ENCODE measurements around the gene CRISP3.
"Not testable (repeated sequence)": the region's sequence is repeated elsewhere in the genome, so short reads cannot be mapped to it uniquely, and the experiment has no call there.

CRISP3 gene

GRCh38 chr6:49744259-49744658 lies at the start of gene CRISP3:
Gene CRISP3, minus strand, starts transcription at chr6:49744388. Its CDS starts 21 bp downstream, at chr6:49744367.
- no peak for DNase-seq (ENCODE audit: low spot score)

GRCh38 chr6:49790341-49790740 lies 46.2 kb upstream of the CRISP3 start:
- DNase-seq (ENCODE audit: low spot score), result no peak

GRCh38 chr6:49787176-49787575 lies 43.0 kb upstream of the CRISP3 start, which contains the start of gene PGK2:
Gene PGK2, minus strand, starts transcription at chr6:49787285. Its CDS starts 98 bp downstream, at chr6:49787187.
- peak; percentile 33 for DNase-seq (ENCODE audit: low spot score)

- no peak for DNase-seq (ENCODE audit: low spot score)
Observed at GRCh38 chr6:49784272-49784671, 40.1 kb upstream of the CRISP3 start.

- no peak for DNase-seq (ENCODE audit: low spot score)
Observed at GRCh38 chr6:49782725-49783124, 38.5 kb upstream of the CRISP3 start.

DNA sequence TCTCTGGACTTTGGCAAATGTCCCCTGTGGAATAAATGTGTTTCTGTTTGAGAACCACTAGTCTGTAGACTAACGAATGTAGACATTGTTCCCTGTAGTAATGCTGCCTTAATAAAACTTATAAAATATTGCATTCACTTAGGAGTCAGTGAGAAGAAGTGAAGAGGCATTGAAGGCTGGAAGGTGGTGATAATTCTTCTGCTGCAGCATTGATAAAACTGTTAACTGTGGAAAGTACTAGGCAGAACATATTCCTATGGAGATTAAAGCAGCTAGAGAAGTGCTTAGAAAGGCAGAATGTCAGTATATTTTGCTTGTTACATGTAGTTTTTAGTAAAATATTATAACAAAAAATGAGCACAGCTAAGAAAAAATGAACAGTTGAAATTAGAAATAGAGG lies 38.1 kb upstream of the CRISP3 start:
- no peak for DNase-seq (ENCODE audit: low spot score)

- DNase-seq (ENCODE audit: low spot score), result no peak
Observed at GRCh38 chr6:49776444-49776843, 32.3 kb upstream of the CRISP3 start.

- no peak for DNase-seq (ENCODE audit: low spot score)
Observed at GRCh38 chr6:49775043-49775442, 30.9 kb upstream of the CRISP3 start.

GRCh38 chr6:49772285-49772684 lies 28.1 kb upstream of the CRISP3 start:
- DNase-seq (ENCODE audit: low spot score), result no peak

DNA sequence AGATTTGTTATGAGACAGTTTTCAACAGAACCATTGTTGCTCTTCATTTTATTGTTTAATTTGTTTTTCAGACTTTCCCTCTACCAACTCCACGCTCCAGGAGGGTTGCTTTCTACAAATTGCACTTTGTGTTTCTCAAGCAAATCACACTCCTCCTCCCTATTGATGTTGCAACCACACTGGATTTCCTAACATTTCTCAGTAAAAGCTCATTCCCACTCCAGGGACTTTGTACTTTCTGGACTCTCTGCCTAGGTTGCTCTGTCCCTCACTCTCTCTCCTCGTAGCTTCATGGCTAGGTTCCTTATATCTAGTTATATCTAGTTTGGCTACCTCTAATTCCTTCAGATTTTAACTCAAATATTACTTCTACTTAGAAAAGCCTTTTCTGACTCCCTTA lies 22.6 kb upstream of the CRISP3 start:
- DNase-seq (ENCODE audit: low spot score), result no peak

GRCh38 chr6:49764571-49765236 lies 20.5 kb upstream of the CRISP3 start:
- no peak for DNase-seq (ENCODE audit: low spot score)

DNA sequence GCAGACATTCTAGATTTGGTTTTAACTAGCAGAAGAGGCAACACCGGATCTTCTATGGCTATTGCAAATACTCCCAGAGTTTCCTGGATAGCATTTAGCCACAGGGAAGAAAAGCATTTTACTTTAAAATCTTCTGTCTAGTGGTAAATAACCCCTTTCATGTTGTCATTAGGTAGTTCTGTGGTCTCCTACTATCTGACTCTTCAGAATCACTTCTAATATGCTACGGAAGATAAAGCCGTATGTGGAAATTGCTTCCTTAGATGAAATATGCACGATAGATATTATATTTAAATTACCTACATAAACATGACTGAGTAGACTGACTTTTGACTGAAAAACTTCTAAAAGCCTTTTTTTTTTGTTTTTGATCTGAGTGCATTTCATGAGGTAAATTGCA lies 759 bp downstream of the CRISP3 start:
- DNase-seq (ENCODE audit: low spot score), result no peak

DNA sequence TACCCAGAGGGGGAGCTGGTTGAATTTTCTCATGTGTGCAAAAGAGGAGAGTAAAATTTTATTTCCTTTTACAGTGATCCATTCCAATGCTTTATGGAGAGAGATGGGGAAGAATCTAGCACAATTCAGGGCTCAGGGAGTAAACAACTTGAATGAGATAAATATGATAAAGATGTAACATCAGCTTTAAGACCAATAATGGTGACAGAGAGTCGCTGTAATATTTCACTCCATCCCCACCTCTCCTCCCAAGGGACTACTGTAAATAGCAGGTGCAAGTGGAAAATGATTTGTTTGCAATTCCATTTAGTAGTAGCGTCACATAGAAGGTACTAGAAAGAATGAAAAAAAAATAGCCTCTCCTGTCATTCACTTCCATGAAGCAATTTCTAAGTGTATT lies 4.8 kb downstream of the CRISP3 start:
- DNase-seq (ENCODE audit: low spot score), result no peak

DNA sequence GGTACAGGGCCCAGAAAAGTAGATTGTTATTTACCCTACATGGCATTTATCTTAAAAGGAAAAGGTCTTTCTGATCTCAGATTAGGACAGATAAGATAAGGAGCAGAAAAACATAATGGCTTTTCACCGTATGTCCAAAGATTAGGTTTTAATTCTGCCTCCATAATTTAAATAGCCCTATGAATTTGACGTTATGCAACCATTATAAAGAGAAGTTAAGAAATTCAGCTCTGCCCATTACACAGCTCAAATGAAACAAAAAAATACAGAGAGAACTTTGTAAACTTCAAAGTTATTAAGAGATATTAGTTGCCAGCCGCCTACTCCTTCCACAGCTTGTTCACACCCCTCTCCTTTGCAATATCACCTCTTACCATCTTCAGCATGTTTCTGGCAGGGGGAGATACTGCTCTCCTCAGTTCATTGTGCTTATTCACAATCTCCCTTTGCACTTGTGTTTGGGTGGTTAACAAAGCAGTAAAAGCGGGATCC lies 8.1 kb downstream of the CRISP3 start:
- DNase-seq (ENCODE audit: low spot score), result no peak

GRCh38 chr6:49733680-49734079 lies 10.5 kb downstream of the CRISP3 start:
- no peak for DNase-seq (ENCODE audit: low spot score)

DNA sequence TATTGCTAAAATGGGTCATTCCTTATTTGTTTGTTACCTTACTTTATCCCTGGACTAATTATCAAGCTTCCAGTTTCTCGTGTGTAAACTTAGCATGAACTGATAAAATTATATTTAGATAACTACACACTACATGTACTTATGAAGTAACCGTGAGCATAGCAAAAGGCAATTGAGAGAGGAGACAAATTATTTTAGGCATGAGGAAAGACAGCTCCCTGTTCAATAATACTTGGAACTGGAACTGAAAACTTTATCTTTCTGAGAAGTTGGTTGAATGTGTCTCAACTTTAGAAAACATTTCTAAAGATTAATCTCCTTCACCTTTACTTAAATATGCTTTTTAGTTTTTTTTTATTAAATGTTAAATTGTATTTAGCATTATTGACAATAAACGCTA lies 11.4 kb downstream of the CRISP3 start:
- no peak for DNase-seq (ENCODE audit: low spot score)

GRCh38 chr6:49730251-49730650 lies 13.9 kb downstream of the CRISP3 start:
- no peak for DNase-seq (ENCODE audit: low spot score)

GRCh38 chr6:49723917-49724316 lies 20.3 kb downstream of the CRISP3 start:
- not testable (repeated sequence) for DNase-seq (ENCODE audit: low spot score)

DNA sequence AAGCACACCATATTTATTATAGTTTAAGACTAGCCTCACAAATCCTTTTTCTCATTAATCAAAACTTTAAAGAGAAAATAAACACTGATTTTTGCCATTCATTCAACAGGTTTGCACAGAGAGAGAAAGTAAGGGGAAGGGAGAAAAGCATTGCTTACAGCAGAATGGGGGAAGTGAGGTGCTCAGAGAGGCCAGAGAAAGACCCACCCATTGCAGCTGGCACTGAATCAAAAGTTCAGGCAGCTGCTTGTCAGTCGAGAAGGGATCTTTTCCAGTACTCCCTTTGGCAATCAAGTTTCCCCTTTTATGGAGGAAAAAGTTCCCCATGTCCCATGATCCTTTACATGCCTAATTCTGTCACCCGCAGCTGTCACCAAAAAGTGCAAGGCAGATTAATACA lies 22.9 kb downstream of the CRISP3 start:
- no peak for DNase-seq (ENCODE audit: low spot score)

- no peak for DNase-seq (ENCODE audit: low spot score)
Observed at GRCh38 chr6:49720372-49720771, 23.8 kb downstream of the CRISP3 start.

- DNase-seq (ENCODE audit: low spot score), result no peak
Observed at GRCh38 chr6:49713346-49713745, 30.8 kb downstream of the CRISP3 start, which contains the start of gene CRISP2. Gene CRISP2, minus strand, starts transcription at chr6:49713543. Its CDS starts 4,347 bp downstream, at chr6:49709196.

GRCh38 chr6:49698478-49698877 lies 45.7 kb downstream of the CRISP3 start:
- DNase-seq (ENCODE audit: low spot score), result no peak

DNA sequence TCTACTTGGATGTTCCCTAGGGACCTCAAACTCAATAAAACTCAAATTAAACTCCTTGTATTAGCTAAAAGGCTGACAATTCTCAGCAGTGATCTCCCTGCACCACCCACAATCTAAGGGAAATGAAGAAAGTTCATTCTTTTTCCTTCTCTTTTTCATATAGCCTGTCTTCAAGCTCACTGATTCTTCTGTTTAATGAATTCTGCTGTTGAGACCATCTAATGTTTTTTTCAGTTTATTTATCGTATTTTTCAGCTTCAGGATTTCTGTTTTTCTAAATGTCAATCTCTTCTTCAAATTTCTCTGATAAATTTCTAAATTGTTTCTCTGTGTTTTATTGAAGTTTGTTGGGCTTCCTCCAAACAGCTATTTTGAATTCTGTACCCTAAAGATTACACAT lies 50.7 kb downstream of the CRISP3 start:
- DNase-seq (ENCODE audit: low spot score), result no peak

- no peak for DNase-seq (ENCODE audit: low spot score)
Observed at GRCh38 chr6:49692534-49692933, 51.7 kb downstream of the CRISP3 start.

Data from NAMALWA (cell line).